Femur (tissue), 1 donor: Measurements from ENCODE around the gene NUP98.

Experiments
- DNase-seq: peaks from one replicate; pipeline ENCODE4 v3.0.0-alpha.2; 2017

NUP98 gene

DNA sequence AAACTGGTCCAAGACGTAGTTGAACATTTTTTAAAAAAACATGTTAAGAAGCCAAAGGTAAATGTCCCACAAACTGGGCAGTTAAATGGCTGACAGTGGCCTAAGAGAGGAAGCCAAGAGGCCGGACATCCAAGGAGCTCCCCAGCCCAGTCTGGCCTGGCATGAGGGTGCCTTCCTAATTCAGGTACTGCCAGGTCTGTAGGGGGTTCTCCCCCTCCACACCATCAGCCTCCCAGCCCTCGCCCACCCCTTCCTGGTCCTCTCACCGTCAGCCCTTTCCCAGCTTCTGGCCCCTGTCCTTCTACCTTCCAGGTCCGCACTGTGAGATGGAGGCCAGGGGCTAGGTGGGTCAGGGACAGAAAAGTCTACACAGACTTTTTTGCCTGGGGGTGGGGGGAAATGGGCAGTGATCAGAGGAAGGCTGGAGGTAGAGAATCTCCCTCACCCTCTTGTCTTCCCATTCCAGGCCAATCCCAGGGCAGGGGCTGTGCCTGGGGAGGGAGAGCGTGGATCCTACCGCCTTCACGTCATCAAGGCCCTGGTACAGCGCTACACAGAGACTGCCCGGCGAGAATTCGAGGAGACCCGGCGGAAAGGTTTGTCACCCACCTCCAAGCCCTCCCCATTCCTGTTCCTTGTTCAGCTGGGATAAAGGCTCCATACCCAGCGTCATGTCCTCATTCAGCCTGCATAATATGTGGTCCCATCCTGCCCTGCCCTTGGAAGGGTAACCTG, 161.5 kb downstream of the NUP98 start:
- no peak for DNase-seq

- no peak for DNase-seq
These were observed 165.2 kb downstream of the NUP98 start for GRCh38 chr11:3632070-3632660.

- no peak for DNase-seq
These were observed 166.0 kb downstream of the NUP98 start for GRCh38 chr11:3631331-3631730.

DNA sequence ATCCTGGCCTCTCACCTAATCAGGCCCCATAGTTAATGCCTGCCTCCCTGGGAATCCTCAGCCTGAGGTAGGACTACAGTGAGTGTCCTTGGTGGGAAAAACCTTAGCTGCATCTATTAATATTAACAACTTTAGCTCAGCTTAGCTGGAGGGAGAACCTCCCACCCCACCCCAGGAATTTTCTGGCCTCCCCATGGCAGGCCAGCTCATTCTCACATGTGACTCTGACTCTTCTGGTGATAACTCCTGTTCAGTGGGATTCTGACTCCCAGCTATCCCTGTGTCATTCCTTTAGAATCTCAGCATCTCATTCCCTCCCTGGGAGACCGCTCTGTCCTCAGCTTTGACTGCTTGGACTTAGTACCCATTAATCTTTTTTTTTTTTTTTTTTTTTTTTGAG, 170.1 kb downstream of the NUP98 start:
- DNase-seq, result no peak

- DNase-seq, result no peak
These were observed 170.9 kb downstream of the NUP98 start for GRCh38 chr11:3626250-3626960.
